K562 (cell line): ENCODE data around the gene UBE2C.
"Not testable (repeated sequence)": the region's sequence is repeated elsewhere in the genome, so short reads cannot be mapped to it uniquely, and the experiment has no call there.

ENCODE experiments used
- ATF7 ChIP-seq: fragments of 450-650 bp; IDR thresholded peaks from 2 replicates; pipeline ENCODE4 v1.7.1; 2014; ENCODE audit warnings: mild to moderate bottlenecking, moderate library complexity
- MXI1 ChIP-seq: IDR thresholded peaks from 2 replicates; pipeline ENCODE4 v1.6.1; 2011; ENCODE audit warnings: low read depth, mild to moderate bottlenecking, improper control_type of control experiment, low read length
- POLR2A ChIP-seq: fragments of 450-650 bp; conservative IDR thresholded peaks from 2 replicates; pipeline ENCODE4 v1.6.1; 2016
- TF ChIP-seq, protein P1 (sequence below), 3 experiments: IDR thresholded peaks in 2 of 3; conservative IDR thresholded peaks in 1 of 3; 2 replicates each; pipeline ENCODE4 v1.5.1; 2011 to 2012; ENCODE audit warnings: low read length in 3 of 3, mild to moderate bottlenecking in 3 of 3, control low read depth in 2 of 3, improper control_type of control experiment in 1 of 3, inconsistent platforms in 1 of 3, low read depth in 1 of 3, mixed read lengths in 1 of 3, moderate library complexity in 1 of 3; ENCODE audit not compliant: insufficient read depth in 2 of 3

DNA sequence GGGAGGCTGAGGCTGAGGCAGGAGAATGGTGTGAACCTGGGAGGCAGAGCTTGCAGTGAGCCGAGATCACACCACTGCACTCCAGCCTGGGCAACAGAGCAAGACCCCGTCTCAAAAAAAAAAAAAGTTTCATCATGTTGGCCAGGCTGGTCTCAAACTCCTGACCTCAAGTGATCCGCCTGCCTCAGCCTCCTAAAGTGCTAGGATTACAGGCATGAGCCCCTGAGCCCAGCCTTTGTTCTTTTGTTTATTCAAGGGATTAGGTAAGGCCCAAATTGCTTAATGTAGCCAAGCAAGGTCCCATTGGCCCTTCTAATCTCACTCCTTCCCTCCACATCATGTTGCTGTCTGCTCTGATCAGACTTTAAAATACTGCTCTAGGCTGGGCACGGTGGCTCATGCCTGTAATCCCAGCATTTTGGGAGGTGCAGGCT is 17.2 kb downstream of the UBE2C start:
- TF ChIP-seq MXI1, ATF7, POLR2A: not testable (repeated sequence)
- TF ChIP-seq, protein P1, sequence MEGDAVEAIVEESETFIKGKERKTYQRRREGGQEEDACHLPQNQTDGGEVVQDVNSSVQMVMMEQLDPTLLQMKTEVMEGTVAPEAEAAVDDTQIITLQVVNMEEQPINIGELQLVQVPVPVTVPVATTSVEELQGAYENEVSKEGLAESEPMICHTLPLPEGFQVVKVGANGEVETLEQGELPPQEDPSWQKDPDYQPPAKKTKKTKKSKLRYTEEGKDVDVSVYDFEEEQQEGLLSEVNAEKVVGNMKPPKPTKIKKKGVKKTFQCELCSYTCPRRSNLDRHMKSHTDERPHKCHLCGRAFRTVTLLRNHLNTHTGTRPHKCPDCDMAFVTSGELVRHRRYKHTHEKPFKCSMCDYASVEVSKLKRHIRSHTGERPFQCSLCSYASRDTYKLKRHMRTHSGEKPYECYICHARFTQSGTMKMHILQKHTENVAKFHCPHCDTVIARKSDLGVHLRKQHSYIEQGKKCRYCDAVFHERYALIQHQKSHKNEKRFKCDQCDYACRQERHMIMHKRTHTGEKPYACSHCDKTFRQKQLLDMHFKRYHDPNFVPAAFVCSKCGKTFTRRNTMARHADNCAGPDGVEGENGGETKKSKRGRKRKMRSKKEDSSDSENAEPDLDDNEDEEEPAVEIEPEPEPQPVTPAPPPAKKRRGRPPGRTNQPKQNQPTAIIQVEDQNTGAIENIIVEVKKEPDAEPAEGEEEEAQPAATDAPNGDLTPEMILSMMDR (IDR thresholded peaks at IDR 0.05 in 2 of 3, conservative IDR thresholded peaks at IDR 0.05 in 1 of 3; ENCODE audit: insufficient read depth in 2 of 3, low read depth in 1 of 3, low read length in 3 of 3), result not testable (repeated sequence)
